Measurements from ENCODE around the gene PTPRD.
"Not testable (repeated sequence)": the region's sequence is repeated elsewhere in the genome, so short reads cannot be mapped to it uniquely, and the experiment has no call there.

PTPRD gene

GRCh38 chr9:9054354-9054992 is 1558.3 kb downstream of the PTPRD start:
- no peak overlapping the region for H3K4me3 ChIP-seq (ENCODE audit: low read depth, low read length)
- no peak for DNase-seq (ENCODE audit: low read depth)
- TF ChIP-seq CTCF (conservative IDR thresholded peaks at IDR 0.05; ENCODE audit: low read depth, low read length) = no peak

- TF ChIP-seq CTCF (conservative IDR thresholded peaks at IDR 0.05; ENCODE audit: low read depth, low read length) = no peak
- no peak overlapping the region for H3K4me3 ChIP-seq (ENCODE audit: low read depth, low read length)
- DNase-seq (ENCODE audit: low read depth) = no peak
These were observed 1567.2 kb downstream of the PTPRD start for GRCh38 chr9:9045572-9045971.

GRCh38 chr9:9045072-9045471 is 1567.7 kb downstream of the PTPRD start:
- no peak overlapping the region for H3K4me3 ChIP-seq (ENCODE audit: low read depth, low read length)
- no peak for DNase-seq (ENCODE audit: low read depth)
- TF ChIP-seq CTCF (conservative IDR thresholded peaks at IDR 0.05; ENCODE audit: low read depth, low read length) = no peak

- DNase-seq (ENCODE audit: low read depth); H3K4me3 ChIP-seq (ENCODE audit: low read depth, low read length): not testable (repeated sequence)
These were observed 1569.0 kb downstream of the PTPRD start for GRCh38 chr9:9043788-9044187.

- no peak overlapping the region for H3K4me3 ChIP-seq (ENCODE audit: low read depth, low read length)
- DNase-seq (ENCODE audit: low read depth) = no peak
- TF ChIP-seq CTCF (conservative IDR thresholded peaks at IDR 0.05; ENCODE audit: low read depth, low read length) = no peak
These were observed 1571.0 kb downstream of the PTPRD start for GRCh38 chr9:9041756-9042155.

- no peak for TF ChIP-seq CTCF (conservative IDR thresholded peaks at IDR 0.05; ENCODE audit: low read depth, low read length)
- no peak for DNase-seq (ENCODE audit: low read depth)
- no peak overlapping the region for H3K4me3 ChIP-seq (ENCODE audit: low read depth, low read length)
These were observed 1579.8 kb downstream of the PTPRD start for GRCh38 chr9:9033022-9033421.

GRCh38 chr9:9016597-9016996 is 1596.2 kb downstream of the PTPRD start:
- no peak for TF ChIP-seq CTCF (conservative IDR thresholded peaks at IDR 0.05; ENCODE audit: low read depth, low read length)
- DNase-seq (ENCODE audit: low read depth) = no peak

More at GRCh38 chr9:9016597-9016996, 1596.2 kb downstream of the PTPRD start:
- no peak overlapping the region for H3K4me3 ChIP-seq (ENCODE audit: low read depth, low read length)

Measured in choroid plexus epithelial cell (primary cell).